Measurements from ENCODE around the gene C10orf62.
"Not testable (repeated sequence)": the region's sequence is repeated elsewhere in the genome, so short reads cannot be mapped to it uniquely, and the experiment has no call there.

Gene C10orf62

DNA sequence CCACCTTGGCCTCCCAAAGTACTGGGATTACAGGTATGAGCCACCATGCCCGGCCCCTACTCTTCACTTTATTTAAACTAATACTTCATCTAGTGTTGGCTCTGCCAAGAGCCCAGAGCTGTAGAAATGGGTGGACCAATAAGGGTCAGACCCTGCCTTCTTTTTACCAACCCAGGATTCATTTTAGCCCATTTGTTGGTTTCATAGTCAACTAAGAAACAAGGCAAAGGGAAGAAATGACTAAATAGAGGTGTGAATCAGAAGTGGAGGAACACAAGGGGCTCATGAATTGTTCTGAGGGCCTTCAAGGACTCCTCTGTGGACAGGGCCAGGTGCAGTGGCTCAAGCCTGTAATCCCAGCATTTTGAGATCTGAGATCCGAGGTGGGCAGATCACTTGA is 15.8 kb upstream of the C10orf62 start:
- Histone ChIP-seq H3K9me2 (replicated peaks; ENCODE audit: insufficient read depth, low read length) (no peaks in the 10 kb centered on the region), H3K4me2 (ENCODE audit: low read depth, low read length) (no peak overlapping the region), H2AFZ (ENCODE audit: low read length) (no peak overlapping the region), H3K4me1 (ENCODE audit: low read length) (no peaks in the 10 kb centered on the region), H3K9me3 (replicated peaks; ENCODE audit: insufficient read depth, low read length) (no peaks in the 10 kb centered on the region), H3F3A (ENCODE audit: insufficient read depth, low read length) (no peaks in the 10 kb centered on the region), H3K4me3 (ENCODE audit: low read length) (no peak overlapping the region), H3K9ac (ENCODE audit: low read length) (no peak overlapping the region), H3K27ac (ENCODE audit: low read length) (no peak overlapping the region), H4K20me1 (ENCODE audit: insufficient read depth, low read length) (no peaks in the 10 kb centered on the region), H3K36me3 (replicated peaks; ENCODE audit: insufficient read depth, low read length) (no peaks in the 10 kb centered on the region), H3K27me3 (replicated peaks; ENCODE audit: insufficient read depth, low read length) (no peaks in the 10 kb centered on the region), H3K79me2 (ENCODE audit: low read length) (no peaks in the 10 kb centered on the region)
- TF ChIP-seq, protein P1, sequence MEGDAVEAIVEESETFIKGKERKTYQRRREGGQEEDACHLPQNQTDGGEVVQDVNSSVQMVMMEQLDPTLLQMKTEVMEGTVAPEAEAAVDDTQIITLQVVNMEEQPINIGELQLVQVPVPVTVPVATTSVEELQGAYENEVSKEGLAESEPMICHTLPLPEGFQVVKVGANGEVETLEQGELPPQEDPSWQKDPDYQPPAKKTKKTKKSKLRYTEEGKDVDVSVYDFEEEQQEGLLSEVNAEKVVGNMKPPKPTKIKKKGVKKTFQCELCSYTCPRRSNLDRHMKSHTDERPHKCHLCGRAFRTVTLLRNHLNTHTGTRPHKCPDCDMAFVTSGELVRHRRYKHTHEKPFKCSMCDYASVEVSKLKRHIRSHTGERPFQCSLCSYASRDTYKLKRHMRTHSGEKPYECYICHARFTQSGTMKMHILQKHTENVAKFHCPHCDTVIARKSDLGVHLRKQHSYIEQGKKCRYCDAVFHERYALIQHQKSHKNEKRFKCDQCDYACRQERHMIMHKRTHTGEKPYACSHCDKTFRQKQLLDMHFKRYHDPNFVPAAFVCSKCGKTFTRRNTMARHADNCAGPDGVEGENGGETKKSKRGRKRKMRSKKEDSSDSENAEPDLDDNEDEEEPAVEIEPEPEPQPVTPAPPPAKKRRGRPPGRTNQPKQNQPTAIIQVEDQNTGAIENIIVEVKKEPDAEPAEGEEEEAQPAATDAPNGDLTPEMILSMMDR (IDR thresholded peaks at IDR 0.05; ENCODE audit: low read length) = no peak
- TF ChIP-seq EZH2phosphoT487 (IDR thresholded peaks at IDR 0.05; ENCODE audit: low read length) = no peak
- TF ChIP-seq EZH2 (optimal IDR thresholded peaks at IDR 0.05; ENCODE audit: low read depth, low read length) = no peak
- DNase-seq = no peak

DNA sequence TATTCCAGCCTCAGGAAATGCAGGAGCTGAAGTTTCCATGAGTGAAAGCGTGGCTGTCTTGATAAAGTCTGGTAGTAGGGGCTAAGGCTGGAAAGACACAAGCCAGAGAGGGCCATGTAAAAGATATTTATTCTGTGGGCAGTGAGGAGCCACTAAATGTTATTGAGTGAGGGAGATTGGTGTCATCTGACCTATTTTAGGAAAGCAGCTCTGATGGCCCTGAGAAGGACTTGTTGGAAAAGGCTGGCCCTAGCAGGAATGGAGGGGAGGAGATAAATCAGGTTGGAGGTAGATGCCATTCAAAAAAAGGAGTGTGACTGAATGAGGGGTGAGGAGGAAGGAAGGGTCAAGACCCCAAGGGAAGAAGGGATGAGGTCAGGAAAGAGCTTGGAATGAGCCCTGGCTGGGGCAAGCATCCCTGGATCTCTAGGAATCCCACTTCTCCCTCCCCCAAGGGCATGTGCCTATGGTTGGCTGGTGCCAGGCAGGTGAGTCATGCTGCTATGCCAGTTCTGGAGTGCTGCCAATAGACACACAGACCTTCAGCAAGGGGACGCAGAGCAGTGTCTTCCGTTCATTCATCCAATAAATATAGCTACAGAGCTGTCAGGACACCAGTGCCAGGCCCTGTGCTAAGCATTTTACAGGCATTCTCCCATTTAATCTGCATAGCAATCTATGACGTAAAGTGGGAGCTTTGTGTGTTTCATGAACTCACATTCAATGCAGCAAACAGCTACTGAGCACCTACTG is 15.0 kb upstream of the C10orf62 start:
- H3F3A ChIP-seq (ENCODE audit: insufficient read depth, low read length) = no peaks in the 10 kb centered on the region
- no peaks in the 10 kb centered on the region for H3K9me3 ChIP-seq (replicated peaks; ENCODE audit: insufficient read depth, low read length)
- H2AFZ ChIP-seq (ENCODE audit: low read length) = no peak overlapping the region
- no peak for DNase-seq
- H3K4me2 ChIP-seq (ENCODE audit: low read depth, low read length) = no peak overlapping the region
- H3K9ac ChIP-seq (ENCODE audit: low read length) = no peak overlapping the region
- no peak overlapping the region for H3K4me3 ChIP-seq (ENCODE audit: low read length)
- no peak for TF ChIP-seq EZH2phosphoT487 (IDR thresholded peaks at IDR 0.05; ENCODE audit: low read length)
- TF ChIP-seq, protein P1 (IDR thresholded peaks at IDR 0.05; ENCODE audit: low read length) = no peak
- TF ChIP-seq EZH2 (optimal IDR thresholded peaks at IDR 0.05; ENCODE audit: low read depth, low read length) = no peak
- no peaks in the 10 kb centered on the region for H3K36me3 ChIP-seq (replicated peaks; ENCODE audit: insufficient read depth, low read length)
- no peaks in the 10 kb centered on the region for H3K4me1 ChIP-seq (ENCODE audit: low read length)
- no peaks in the 10 kb centered on the region for H4K20me1 ChIP-seq (ENCODE audit: insufficient read depth, low read length)
- H3K27ac ChIP-seq (ENCODE audit: low read length) = no peak overlapping the region
- H3K9me2 ChIP-seq (replicated peaks; ENCODE audit: insufficient read depth, low read length) = no peaks in the 10 kb centered on the region
- no peaks in the 10 kb centered on the region for H3K27me3 ChIP-seq (replicated peaks; ENCODE audit: insufficient read depth, low read length)
- H3K79me2 ChIP-seq (ENCODE audit: low read length) = no peaks in the 10 kb centered on the region

DNA sequence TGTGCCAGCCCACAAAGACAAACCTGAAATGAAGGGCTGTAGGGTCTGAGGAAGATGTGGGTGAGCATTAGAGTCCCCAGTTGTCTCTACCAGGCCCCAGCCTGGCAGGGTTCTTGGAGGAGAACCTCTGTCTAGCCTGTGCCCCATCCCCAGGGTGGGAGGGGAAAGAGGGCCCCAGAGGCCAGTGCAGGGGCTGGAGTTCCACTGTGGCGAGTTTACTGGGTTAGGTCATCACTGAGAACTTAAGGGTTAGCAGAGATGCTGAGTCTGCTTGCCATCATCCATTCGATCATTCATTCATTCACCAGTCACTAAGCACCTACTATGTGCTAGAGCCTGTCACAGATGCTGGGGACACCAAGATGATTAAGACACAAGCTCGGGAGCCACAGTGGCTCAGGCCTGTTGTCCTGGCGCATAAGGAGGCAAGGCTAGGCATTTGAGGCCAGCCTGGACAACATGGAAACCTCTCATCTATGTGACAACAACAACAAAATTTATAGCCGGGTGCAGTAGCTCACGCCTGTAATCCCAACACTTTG is 14.3 kb upstream of the C10orf62 start:
- H3K79me2 ChIP-seq (ENCODE audit: low read length) = no peaks in the 10 kb centered on the region
- H3K27me3 ChIP-seq (replicated peaks; ENCODE audit: insufficient read depth, low read length) = no peaks in the 10 kb centered on the region
- H3K4me3 ChIP-seq (ENCODE audit: low read length) = no peak overlapping the region
- H3K36me3 ChIP-seq (replicated peaks; ENCODE audit: insufficient read depth, low read length) = no peaks in the 10 kb centered on the region
- no peak overlapping the region for H3K27ac ChIP-seq (ENCODE audit: low read length)
- no peak for DNase-seq
- no peaks in the 10 kb centered on the region for H3F3A ChIP-seq (ENCODE audit: insufficient read depth, low read length)
- no peak overlapping the region for H3K4me2 ChIP-seq (ENCODE audit: low read depth, low read length)
- TF ChIP-seq EZH2phosphoT487 (IDR thresholded peaks at IDR 0.05; ENCODE audit: low read length) = no peak
- TF ChIP-seq, protein P1 (IDR thresholded peaks at IDR 0.05; ENCODE audit: low read length) = no peak
- TF ChIP-seq EZH2 (optimal IDR thresholded peaks at IDR 0.05; ENCODE audit: low read depth, low read length) = no peak
- H2AFZ ChIP-seq (ENCODE audit: low read length) = no peak overlapping the region
- no peaks in the 10 kb centered on the region for H4K20me1 ChIP-seq (ENCODE audit: insufficient read depth, low read length)
- H3K4me1 ChIP-seq (ENCODE audit: low read length) = no peaks in the 10 kb centered on the region
- no peak overlapping the region for H3K9ac ChIP-seq (ENCODE audit: low read length)
- H3K9me2 ChIP-seq (replicated peaks; ENCODE audit: insufficient read depth, low read length) = no peaks in the 10 kb centered on the region
- no peaks in the 10 kb centered on the region for H3K9me3 ChIP-seq (replicated peaks; ENCODE audit: insufficient read depth, low read length)

- H3K27me3 ChIP-seq (replicated peaks; ENCODE audit: insufficient read depth, low read length); H3K4me2 ChIP-seq (ENCODE audit: low read depth, low read length); H2AFZ ChIP-seq (ENCODE audit: low read length); H3K79me2 ChIP-seq (ENCODE audit: low read length); H3K9me3 ChIP-seq (replicated peaks; ENCODE audit: insufficient read depth, low read length); H3K27ac ChIP-seq (ENCODE audit: low read length); H4K20me1 ChIP-seq (ENCODE audit: insufficient read depth, low read length); H3K4me1 ChIP-seq (ENCODE audit: low read length); DNase-seq; H3F3A ChIP-seq (ENCODE audit: insufficient read depth, low read length); H3K4me3 ChIP-seq (ENCODE audit: low read length); H3K36me3 ChIP-seq (replicated peaks; ENCODE audit: insufficient read depth, low read length); H3K9ac ChIP-seq (ENCODE audit: low read length); H3K9me2 ChIP-seq (replicated peaks; ENCODE audit: insufficient read depth, low read length): not testable (repeated sequence)
Observed at GRCh38 chr10:97576487-97576886, 13.0 kb upstream of the C10orf62 start.

All from MM.1S (cell line).